CD14-positive monocyte (primary cell): Measurements from ENCODE around the gene PLOD3. TPM values are rescaled to one million over a fixed set of nuclear protein-coding genes. Genes with fewer than 3 reads are reported as not detected.

ENCODE experiments used
- DNase-seq, 3 donors: peaks; one replicate each; pipeline ENCODE4 v3.0.0-alpha.2; 2011 to 2022
- H2AFZ ChIP-seq: 2 replicates; pipeline ENCODE4 v1.6.0; 2012; ENCODE audit warnings: mild to moderate bottlenecking, low read depth, low read length, inconsistent platforms; ENCODE audit not compliant: insufficient read depth, poor library complexity, severe bottlenecking
- H3K27ac ChIP-seq, 2 donors: 1 replicate in 1 of 2; 2 replicates in 1 of 2; pipeline ENCODE4 v1.5.1; 2012 to 2013; ENCODE audit warnings: low read length in 2 of 2, control low read depth in 1 of 2, inconsistent platforms in 1 of 2, low read depth in 1 of 2, mild to moderate bottlenecking in 1 of 2
- H3K27me3 ChIP-seq, 2 donors: one replicate each; pipeline versions ENCODE4 v1.6.0 to v1.6.1; 2011 to 2013; ENCODE audit warnings: low read length in 2 of 2; ENCODE audit not compliant: control insufficient read depth in 2 of 2, insufficient read depth in 2 of 2
- H3K36me3 ChIP-seq, 2 donors: replicated peaks in 1 of 2; 1 replicate in 1 of 2; 2 replicates in 1 of 2; pipeline versions ENCODE4 v1.5.1 to v1.6.1; 2012 to 2013; ENCODE audit warnings: low read length in 2 of 2, control low read depth in 1 of 2, inconsistent platforms in 1 of 2, mild to moderate bottlenecking in 1 of 2; ENCODE audit not compliant: insufficient read depth in 2 of 2, control insufficient read depth in 1 of 2
- H3K4me1 ChIP-seq, 2 donors: 1 replicate in 1 of 2; 2 replicates in 1 of 2; pipeline versions ENCODE4 v1.5.1 to v1.6.1; 2012 to 2013; ENCODE audit warnings: low read length in 2 of 2, control low read depth in 1 of 2, inconsistent platforms in 1 of 2, mild to moderate bottlenecking in 1 of 2, moderate library complexity in 1 of 2; ENCODE audit not compliant: insufficient read depth in 2 of 2, control insufficient read depth in 1 of 2
- H3K4me2 ChIP-seq: replicated peaks from 2 replicates; pipeline ENCODE3; 2012; ENCODE audit warnings: low read length, moderate library complexity, mild to moderate bottlenecking; ENCODE audit not compliant: poor library complexity, severe bottlenecking; ENCODE audit errors: extremely low read depth
- H3K4me3 ChIP-seq, 3 experiments: fragments of 200-600 bp in 1 of 3; sonication (generic) in 1 of 3; replicated peaks in 1 of 3; 1 replicate in 2 of 3; 2 replicates in 1 of 3; pipeline ENCODE4 v1.5.1; 2011 to 2013; ENCODE audit warnings: low read length in 3 of 3, mild to moderate bottlenecking in 3 of 3, control low read depth in 2 of 3, low read depth in 2 of 3, inconsistent platforms in 1 of 3, moderate library complexity in 1 of 3
- H3K79me2 ChIP-seq: 2 replicates; pipeline ENCODE4 v1.6.0; 2012; ENCODE audit warnings: mild to moderate bottlenecking, control low read depth, inconsistent platforms, low read length, moderate library complexity; ENCODE audit not compliant: insufficient read depth
- H3K9ac ChIP-seq: 2 replicates; pipeline ENCODE4 v1.6.0; 2017; ENCODE audit warnings: low read length, mild to moderate bottlenecking; ENCODE audit not compliant: insufficient read depth, poor library complexity, severe bottlenecking
- H3K9me3 ChIP-seq, 2 donors: replicated peaks in 1 of 2; 1 replicate in 1 of 2; 2 replicates in 1 of 2; pipeline versions ENCODE4 v1.5.1 to v1.6.1; 2012 to 2013; ENCODE audit warnings: low read length in 2 of 2, control low read depth in 1 of 2; ENCODE audit not compliant: control insufficient read depth in 1 of 2, insufficient read depth in 1 of 2
- H4K20me1 ChIP-seq: 2 replicates; pipeline ENCODE4 v1.6.0; 2012; ENCODE audit warnings: mild to moderate bottlenecking, low read length, control low read depth, moderate library complexity; ENCODE audit not compliant: insufficient read depth
- H3K27ac Mint-ChIP-seq, 7 donors: one replicate each; pipeline ENCODE4 v1.8.0; 2020; ENCODE audit warnings: mild to moderate bottlenecking in 7 of 7, mixed read lengths in 7 of 7, moderate library complexity in 6 of 7, inconsistent platforms in 2 of 7
- H3K27me3 Mint-ChIP-seq, 3 donors: one replicate each; pipeline ENCODE4 v1.8.0; 2021 to 2022; ENCODE audit warnings: low read depth in 3 of 3, mild to moderate bottlenecking in 3 of 3, mixed read lengths in 3 of 3, moderate library complexity in 3 of 3, inconsistent platforms in 1 of 3
- H3K36me3 Mint-ChIP-seq, 2 donors: one replicate each; pipeline ENCODE4 v1.8.0; 2020; ENCODE audit warnings: mixed read lengths in 2 of 2, inconsistent platforms in 1 of 2, mild to moderate bottlenecking in 1 of 2
- H3K4me1 Mint-ChIP-seq: one replicate; pipeline ENCODE4 v1.8.0; 2020; ENCODE audit warnings: mild to moderate bottlenecking, mixed read lengths
- H3K4me3 Mint-ChIP-seq, 2 donors: one replicate each; pipeline ENCODE4 v1.8.0; 2020; ENCODE audit warnings: mild to moderate bottlenecking in 2 of 2, mixed read lengths in 2 of 2, moderate library complexity in 1 of 2
- H3K9me3 Mint-ChIP-seq, 7 donors: one replicate each; pipeline ENCODE4 v1.8.0; 2020 to 2022; ENCODE audit warnings: mixed read lengths in 7 of 7, mild to moderate bottlenecking in 6 of 7, moderate library complexity in 6 of 7, inconsistent platforms in 2 of 7
- WGBS: methylation state at CpG from one replicate; pipeline ENCODE4 v1.1.5; 2013; ENCODE audit warnings: missing lambda C conversion rate; ENCODE audit not compliant: insufficient coverage; 5-methylcytosine and 5-hydroxymethylcytosine counted together
- intact Hi-C, 2 donors: fragments of 100-400 bp; cut with micrococcal nuclease; formaldehyde crosslinking; loops; one replicate each; pipeline versions ENCODE4 v1.15.0 to v1.15.1; 2023
- polyA plus RNA-seq, 3 donors: library from polyadenylated mRNA; depleted of rRNA in 1 of 3; unstranded in 2 of 3; stranded (reverse) in 1 of 3; fragments of 300-500 nt in 2 of 3; fragments of >200 nt in 1 of 3; fragmentation: Illumina TruSeq in 2 of 3; gene quantifications; 1 replicate in 2 of 3; 2 replicates in 1 of 3; pipeline ENCODE4 v1.2.3, GENCODE V29; 2012 to 2021
- TF ChIP-seq, protein P1 (sequence below): fragments of 200-600 bp; IDR thresholded peaks from one replicate; pipeline ENCODE4 v1.8.0; 2022; ENCODE audit warnings: antibody characterized with exemption, mild to moderate bottlenecking

The PLOD3 gene
- polyA plus RNA-seq, 3 donors: 26.9 to 70.1 (median 28.1) TPM

DNA sequence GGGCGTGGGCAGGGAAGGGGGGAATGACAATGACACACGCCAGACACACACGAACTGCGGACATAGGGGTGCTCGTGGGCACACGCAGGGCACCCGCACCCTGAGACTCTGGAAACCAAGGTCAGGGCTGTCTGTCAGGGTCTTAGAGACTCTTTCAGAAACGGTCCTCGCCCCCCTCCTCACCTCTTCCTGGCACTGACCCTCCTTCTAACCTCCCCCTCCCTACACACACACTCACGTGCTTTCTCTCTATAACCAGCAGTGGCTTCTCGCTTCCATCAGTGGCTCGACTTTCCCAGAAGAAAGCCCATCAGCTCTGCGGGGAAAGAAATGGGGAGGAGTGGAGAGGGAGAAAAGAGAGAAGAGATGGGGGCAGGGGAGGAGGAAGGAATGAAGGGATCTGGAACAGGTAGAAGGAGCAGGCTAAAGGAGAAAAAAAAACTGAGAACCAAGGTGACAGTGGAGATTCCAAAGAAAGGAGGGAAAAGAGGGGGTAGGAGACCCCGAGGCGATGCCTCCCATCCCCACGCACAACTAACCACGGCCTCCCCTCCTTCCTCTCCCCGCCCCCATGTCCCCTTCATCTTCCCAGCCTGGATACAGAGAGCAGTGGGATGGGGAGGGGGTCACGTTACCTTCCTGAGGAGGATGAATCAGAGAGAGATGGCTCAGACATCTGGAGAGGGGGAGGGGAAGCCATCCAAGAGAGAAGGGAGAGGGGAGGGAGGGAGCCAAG, 50.3 kb downstream of the PLOD3 start:
- H3K36me3 ChIP-seq: no peaks in the 10 kb centered on the region
- H3K79me2 ChIP-seq: no peaks in the 10 kb centered on the region
- no peak overlapping the region for H3K4me3 ChIP-seq
- Mint-ChIP-seq H3K4me3 (peak overlapping the region in 1 of 2 donors; percentile 83), H3K36me3 (peaks cover 19 to 32% of the 10 kb centered on the region in 2 donors), H3K9me3 (peaks cover 2 to 51% (median 22%) of the 10 kb centered on the region in 7 donors), H3K27me3 (peaks cover 93 to 98% (median 93%) of the 10 kb centered on the region in 3 donors), H3K27ac (peak overlapping the region in 3 of 7 donors; percentile 37 to 61 (median 61)), H3K4me1 (peaks cover 58% of the 10 kb centered on the region)
- intact Hi-C loops: no loop called here
- H3K4me2 ChIP-seq: no peak overlapping the region
- H3K27me3 ChIP-seq: peaks cover 71 to 91% of the 10 kb centered on the region in 2 donors
- TF ChIP-seq, protein P1, sequence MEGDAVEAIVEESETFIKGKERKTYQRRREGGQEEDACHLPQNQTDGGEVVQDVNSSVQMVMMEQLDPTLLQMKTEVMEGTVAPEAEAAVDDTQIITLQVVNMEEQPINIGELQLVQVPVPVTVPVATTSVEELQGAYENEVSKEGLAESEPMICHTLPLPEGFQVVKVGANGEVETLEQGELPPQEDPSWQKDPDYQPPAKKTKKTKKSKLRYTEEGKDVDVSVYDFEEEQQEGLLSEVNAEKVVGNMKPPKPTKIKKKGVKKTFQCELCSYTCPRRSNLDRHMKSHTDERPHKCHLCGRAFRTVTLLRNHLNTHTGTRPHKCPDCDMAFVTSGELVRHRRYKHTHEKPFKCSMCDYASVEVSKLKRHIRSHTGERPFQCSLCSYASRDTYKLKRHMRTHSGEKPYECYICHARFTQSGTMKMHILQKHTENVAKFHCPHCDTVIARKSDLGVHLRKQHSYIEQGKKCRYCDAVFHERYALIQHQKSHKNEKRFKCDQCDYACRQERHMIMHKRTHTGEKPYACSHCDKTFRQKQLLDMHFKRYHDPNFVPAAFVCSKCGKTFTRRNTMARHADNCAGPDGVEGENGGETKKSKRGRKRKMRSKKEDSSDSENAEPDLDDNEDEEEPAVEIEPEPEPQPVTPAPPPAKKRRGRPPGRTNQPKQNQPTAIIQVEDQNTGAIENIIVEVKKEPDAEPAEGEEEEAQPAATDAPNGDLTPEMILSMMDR: no peak
- H3K27ac ChIP-seq: no peak overlapping the region
- no peak overlapping the region for H3K9ac ChIP-seq
- no peak overlapping the region for H2AFZ ChIP-seq
- peak in 1 of 3 donors; percentile 37 for DNase-seq
- WGBS: 0% methylated on average over 8 of the region's 19 CpGs
- peaks cover 6 to 33% of the 10 kb centered on the region in 2 donors for H3K9me3 ChIP-seq
- H3K4me1 ChIP-seq: peaks cover 40 to 59% of the 10 kb centered on the region in 2 donors
- peaks cover 14% of the 10 kb centered on the region for H4K20me1 ChIP-seq

DNA sequence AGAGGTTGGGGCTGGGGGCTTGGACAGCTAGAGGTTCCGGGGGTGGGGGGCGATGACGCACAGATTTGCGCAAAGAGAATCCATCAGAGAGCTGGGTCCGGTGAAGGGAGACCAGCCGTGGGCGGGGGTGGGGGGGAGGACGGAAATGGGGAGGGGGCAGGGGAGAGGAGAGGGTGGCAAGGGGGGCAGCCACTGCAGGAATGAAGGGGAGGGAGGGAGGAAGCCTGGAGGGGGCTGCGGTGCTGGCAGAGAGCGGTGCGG, 50.8 kb downstream of the PLOD3 start:
- H3K36me3 ChIP-seq: no peaks in the 10 kb centered on the region
- TF ChIP-seq, protein P1: no peak
- H2AFZ ChIP-seq: no peak overlapping the region
- H3K4me2 ChIP-seq: no peak overlapping the region
- H3K4me1 Mint-ChIP-seq: peaks cover 55% of the 10 kb centered on the region
- H3K79me2 ChIP-seq: no peaks in the 10 kb centered on the region
- H4K20me1 ChIP-seq: peaks cover 14% of the 10 kb centered on the region
- 0% methylated on average over 1 of the region's 11 CpGs for WGBS
- DNase-seq: no peak
- peaks cover 35 to 54% of the 10 kb centered on the region in 2 donors for H3K4me1 ChIP-seq
- no peak overlapping the region for H3K27ac ChIP-seq
- H3K27ac Mint-ChIP-seq: peak overlapping the region in 1 of 7 donors; percentile 61
- no peak overlapping the region for H3K4me3 ChIP-seq
- peak overlapping the region in 1 of 2 donors; percentile 83 for H3K4me3 Mint-ChIP-seq
- peaks cover 2 to 53% (median 20%) of the 10 kb centered on the region in 7 donors for H3K9me3 Mint-ChIP-seq
- peaks cover 93 to 98% (median 93%) of the 10 kb centered on the region in 3 donors for H3K27me3 Mint-ChIP-seq
- peaks cover 18 to 33% of the 10 kb centered on the region in 2 donors for H3K36me3 Mint-ChIP-seq
- H3K27me3 ChIP-seq: peaks cover 67 to 91% of the 10 kb centered on the region in 2 donors
- intact Hi-C loops: no loop called here
- H3K9me3 ChIP-seq: peaks cover 6 to 28% of the 10 kb centered on the region in 2 donors
- no peak overlapping the region for H3K9ac ChIP-seq
